Umbilical cord (tissue), 2 donors: ENCODE measurements around the gene CELF4. TPM values are rescaled to one million over a fixed set of nuclear protein-coding genes. Genes with fewer than 3 reads are reported as not detected.
"Not testable (repeated sequence)": the region's sequence is repeated elsewhere in the genome, so short reads cannot be mapped to it uniquely, and the experiment has no call there.

Experiments
- DNase-seq: peaks from one replicate; pipeline ENCODE4 v3.0.0-alpha.2; 2015; ENCODE audit warnings: low spot score
- total RNA-seq: library from RNA; depleted of rRNA; stranded (reverse); fragments of >200 nt; gene quantifications from one replicate; pipeline ENCODE4 v1.2.3, GENCODE V29; 2014; ENCODE audit warnings: low replicate concordance; ENCODE audit not compliant: insufficient read depth

CELF4 gene
- total RNA-seq, 1 donor from 2014 or later: 5.3 TPM

GRCh38 chr18:37358061-37358460, 207.5 kb downstream of the CELF4 start:
- DNase-seq: not testable (repeated sequence)

- no peak for DNase-seq
These were observed 209.8 kb downstream of the CELF4 start for GRCh38 chr18:37355772-37356171.

- DNase-seq: no peak
These were observed 214.5 kb downstream of the CELF4 start for GRCh38 chr18:37351110-37351509.

- DNase-seq: no peak
These were observed 216.9 kb downstream of the CELF4 start for GRCh38 chr18:37348729-37349128.

- no peak for DNase-seq
These were observed 219.6 kb downstream of the CELF4 start for GRCh38 chr18:37346048-37346447.

- DNase-seq: no peak
These were observed 222.1 kb downstream of the CELF4 start for GRCh38 chr18:37343542-37343851.

GRCh38 chr18:37341473-37342086, 224.0 kb downstream of the CELF4 start:
- DNase-seq: no peak

GRCh38 chr18:37341016-37341415, 224.6 kb downstream of the CELF4 start:
- no peak for DNase-seq

- DNase-seq: no peak
These were observed 225.8 kb downstream of the CELF4 start for GRCh38 chr18:37339701-37340215.

GRCh38 chr18:37336568-37337285, 228.9 kb downstream of the CELF4 start:
- DNase-seq: no peak

- DNase-seq: no peak
These were observed 230.2 kb downstream of the CELF4 start for GRCh38 chr18:37335409-37335736.

- no peak for DNase-seq
These were observed 230.8 kb downstream of the CELF4 start for GRCh38 chr18:37334631-37335408.

GRCh38 chr18:37332628-37333420, 232.8 kb downstream of the CELF4 start:
- no peak for DNase-seq

GRCh38 chr18:37332219-37332618, 233.4 kb downstream of the CELF4 start:
- no peak for DNase-seq

- DNase-seq: no peak
These were observed 235.4 kb downstream of the CELF4 start for GRCh38 chr18:37330173-37330572.

GRCh38 chr18:37328946-37329719, 236.5 kb downstream of the CELF4 start:
- DNase-seq: no peak

- DNase-seq: no peak
These were observed 238.5 kb downstream of the CELF4 start for GRCh38 chr18:37327063-37327577.

- DNase-seq: peak; percentile 11
These were observed 243.0 kb downstream of the CELF4 start for GRCh38 chr18:37322492-37323035.

- DNase-seq: no peak
These were observed 243.8 kb downstream of the CELF4 start for GRCh38 chr18:37321582-37322491.
